HEK293T (cell line): Measurements from ENCODE around the gene SLC4A1.

Experiments
- CTBP1 ChIP-seq: fragments of 450-650 bp; IDR thresholded peaks from 2 replicates; pipeline ENCODE4 v1.6.1; 2016; ENCODE audit warnings: borderline replicate concordance
- FOXA1 ChIP-seq: fragments of 450-650 bp; IDR thresholded peaks from 2 replicates; pipeline ENCODE4 v1.6.1; 2016; ENCODE audit warnings: mild to moderate bottlenecking
- ZNF384 ChIP-seq: fragments of 450-650 bp; IDR thresholded peaks from 2 replicates; pipeline ENCODE4 v1.6.1; 2016

DNA sequence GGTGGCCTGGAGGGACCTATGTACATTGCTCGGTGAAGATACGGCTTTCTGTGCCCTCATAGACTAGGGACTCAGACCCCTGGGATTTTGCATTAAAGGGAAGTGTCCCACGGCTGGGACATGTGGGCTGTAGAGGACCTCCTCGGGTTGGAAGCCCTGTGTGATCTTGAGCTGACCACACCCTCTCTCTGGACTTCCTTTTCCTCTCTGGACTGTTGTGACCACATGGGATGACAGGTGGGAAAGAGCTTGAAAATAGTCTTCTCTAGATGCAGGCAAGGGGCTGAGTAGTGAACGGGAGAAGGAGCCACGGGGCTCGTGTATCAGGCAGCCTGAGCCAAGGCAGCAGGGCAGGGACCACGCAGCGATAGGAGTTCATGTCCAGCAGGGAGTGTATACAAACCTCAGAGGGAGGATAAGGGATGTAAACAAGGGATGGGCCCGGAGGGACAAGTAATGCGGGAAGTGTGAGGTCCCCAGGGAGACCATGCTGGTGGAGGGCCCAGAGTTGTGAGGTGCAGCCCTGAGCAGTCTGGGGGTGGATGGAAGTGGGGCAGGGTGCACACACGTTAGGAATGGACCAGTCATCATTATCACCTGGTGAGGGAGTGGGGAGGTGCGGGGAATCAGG, 4.5 kb upstream of the SLC4A1 start:
- TF ChIP-seq ZNF384 (no peak), CTBP1 (no peak), FOXA1 (no peak)
